Activated naive CD4-positive, alpha-beta T cell treated with Interleukin-2 at 50 U/mL for 16 hours (primary cell): Measurements from ENCODE around the gene NOP58.
A peak's percentile ranks its signal among the peaks of the same experiment; 100 is the strongest.
"Not testable (repeated sequence)": the region's sequence is repeated elsewhere in the genome, so short reads cannot be mapped to it uniquely, and the experiment has no call there.

Source experiments
- DNase-seq: peaks from one replicate; pipeline ENCODE4 v3.0.0-alpha.2; 2020

The NOP58 gene

DNA sequence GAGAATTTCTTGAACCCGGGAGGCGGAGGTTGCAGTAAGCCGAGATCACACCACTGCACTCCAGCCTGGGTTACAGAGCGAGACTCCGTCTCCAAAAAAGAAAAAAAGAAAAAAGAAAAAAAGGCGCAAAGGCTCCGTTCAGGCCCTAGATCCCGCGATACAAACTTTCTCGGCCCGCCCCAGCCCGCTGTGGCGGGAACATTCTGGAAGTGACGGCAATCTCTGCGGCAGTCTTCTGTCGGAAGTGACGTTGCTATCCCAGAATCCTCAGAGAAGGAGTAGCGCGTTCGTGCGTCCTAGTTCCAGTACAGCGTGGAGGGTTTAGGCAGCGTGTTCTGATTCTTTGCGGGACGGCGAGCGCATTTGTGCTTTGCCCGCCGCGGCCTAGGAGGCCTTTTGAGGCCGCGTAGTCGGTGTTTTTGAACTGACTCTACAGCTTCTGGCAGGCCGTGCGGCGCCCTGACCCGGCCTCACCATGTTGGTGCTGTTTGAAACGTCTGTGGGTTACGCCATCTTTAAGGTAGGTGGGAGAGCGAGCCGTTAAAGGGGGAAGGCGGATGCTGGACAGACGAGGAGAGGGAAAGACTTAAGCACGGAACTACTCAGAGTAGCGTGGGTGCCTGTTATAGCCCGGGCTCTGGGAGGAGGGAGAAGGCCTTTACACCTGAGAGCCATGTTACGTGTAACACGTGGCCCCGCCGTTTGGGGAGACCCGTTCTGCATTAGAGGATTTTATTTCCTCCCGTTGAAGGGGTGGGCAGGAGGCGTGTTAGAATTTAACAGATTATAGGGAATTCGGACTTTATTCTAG lies at the start of gene NOP58:
TSS of gene NOP58 (plus strand) at position 297 of the 811 bp plus-strand sequence. CDS start at position 476, 179 bp downstream.
- peak; percentile 91 for DNase-seq

- DNase-seq: no peak
Measured at GRCh38 chr2:202221873-202222272, 43.7 kb upstream of the NOP58 start.

GRCh38 chr2:202237787-202238233 lies 27.8 kb upstream of the NOP58 start:
- no peak for DNase-seq

DNA sequence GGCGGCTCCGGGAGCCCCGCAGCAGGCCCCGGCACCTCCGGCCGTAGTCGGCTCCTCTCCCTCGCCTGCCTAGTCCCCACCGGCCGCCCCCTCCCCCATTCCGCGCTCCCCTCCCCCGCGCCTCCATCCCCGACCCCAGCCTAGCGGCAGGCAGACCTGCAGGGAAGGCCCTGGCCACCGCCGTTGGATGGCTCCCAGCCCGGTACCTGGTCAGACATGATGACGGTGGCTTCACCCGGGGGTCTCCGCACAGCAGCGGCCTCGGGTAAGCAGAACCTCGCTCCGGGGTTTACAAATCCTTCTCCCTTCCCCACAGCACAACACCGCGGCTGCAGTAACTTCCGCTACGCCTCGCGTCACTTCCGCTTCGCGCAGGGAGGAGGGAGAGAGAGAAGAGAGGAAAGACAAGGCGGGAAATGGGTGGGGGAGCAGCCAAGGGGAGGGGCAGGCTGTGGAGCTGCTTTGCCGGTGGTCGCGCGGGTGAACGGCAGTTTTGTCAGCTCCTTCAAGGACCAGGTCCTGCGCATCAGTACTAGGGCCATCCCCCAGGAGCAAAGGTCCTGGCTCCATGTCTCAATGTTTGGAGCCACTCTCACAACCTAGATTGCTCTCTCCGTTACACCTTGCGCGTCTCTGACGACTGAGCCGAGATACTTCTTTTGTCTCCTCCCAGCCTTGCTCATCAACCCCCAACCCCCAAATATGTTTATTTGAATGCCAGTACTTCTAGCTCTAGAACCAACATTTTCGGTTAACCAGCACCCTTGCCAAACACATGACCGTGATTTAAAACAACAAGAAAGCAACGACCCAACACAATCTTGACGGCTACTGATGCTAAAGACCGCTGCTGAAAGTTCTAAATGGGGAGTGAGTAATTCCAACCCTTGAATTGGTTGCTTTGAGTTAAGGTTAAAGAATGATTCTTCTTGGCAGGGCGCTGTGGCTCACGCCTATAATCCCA lies 27.0 kb upstream of the NOP58 start, which contains the start of gene SUMO1:
TSS of gene SUMO1 (minus strand) at position 364 of the 964 bp plus-strand sequence. CDS start at position 218, 146 bp downstream.
- peak; percentile 94 for DNase-seq

DNA sequence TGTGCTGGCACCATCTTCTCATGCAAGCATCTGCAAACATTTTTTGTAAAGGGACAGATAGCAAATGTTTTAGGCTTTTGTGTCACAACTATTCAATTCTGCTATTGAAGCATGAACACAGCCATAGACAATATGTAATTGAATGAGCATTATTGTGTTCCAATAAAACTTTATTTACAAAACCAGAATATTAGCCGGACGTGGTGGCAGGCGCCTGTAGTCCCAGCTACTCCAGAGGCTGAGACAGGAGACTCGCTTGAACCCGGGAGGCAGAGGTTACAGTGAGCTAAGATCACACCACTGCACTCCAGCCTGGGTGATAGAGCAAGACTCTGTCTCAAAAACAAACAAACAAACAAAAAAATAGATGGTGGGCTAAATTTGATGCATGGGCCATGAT lies 17.9 kb upstream of the NOP58 start:
- not testable (repeated sequence) for DNase-seq

- DNase-seq: no peak
Measured at GRCh38 chr2:202249521-202250253, 15.9 kb upstream of the NOP58 start.

- no peak for DNase-seq
Measured at GRCh38 chr2:202251494-202251893, 14.1 kb upstream of the NOP58 start.

DNA sequence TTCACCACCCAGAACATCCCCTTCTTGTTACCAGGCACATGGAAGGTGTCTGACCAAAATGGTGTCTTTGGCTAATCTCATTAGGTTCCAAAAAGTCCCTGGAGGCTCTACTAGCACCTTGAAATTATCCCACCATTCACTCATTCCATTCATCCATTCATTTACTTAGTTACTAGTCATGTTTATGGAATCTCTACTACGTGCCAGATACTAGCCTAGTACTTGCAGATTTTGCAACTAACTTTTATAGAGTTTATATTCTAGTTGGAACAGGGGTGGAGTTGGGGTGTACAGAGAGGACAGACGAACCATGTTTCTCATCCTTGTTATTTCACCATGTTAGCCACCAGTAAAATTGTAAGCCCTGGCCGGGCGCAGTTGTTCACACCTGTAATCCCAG lies 4.0 kb upstream of the NOP58 start:
- DNase-seq: no peak

DNA sequence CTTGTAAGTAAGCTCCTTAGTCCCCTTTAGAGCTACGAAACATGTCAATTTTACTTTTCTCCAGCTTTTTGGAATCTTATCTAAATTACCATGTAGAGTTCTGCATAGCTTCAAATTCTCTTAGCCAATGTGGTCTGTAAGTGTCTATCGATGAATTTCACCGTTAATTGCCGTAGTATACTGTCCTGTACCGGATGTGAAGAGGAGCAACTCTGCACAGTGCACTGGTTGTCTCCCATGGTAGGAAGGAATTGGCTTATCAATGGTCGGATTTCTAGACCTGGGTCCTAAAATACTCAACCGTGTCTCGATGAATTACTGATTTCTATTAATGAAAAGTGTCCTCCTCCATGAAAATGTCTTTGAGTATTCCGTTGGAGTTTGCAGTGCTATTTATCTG lies 1.9 kb downstream of the NOP58 start:
- DNase-seq: no peak

DNA sequence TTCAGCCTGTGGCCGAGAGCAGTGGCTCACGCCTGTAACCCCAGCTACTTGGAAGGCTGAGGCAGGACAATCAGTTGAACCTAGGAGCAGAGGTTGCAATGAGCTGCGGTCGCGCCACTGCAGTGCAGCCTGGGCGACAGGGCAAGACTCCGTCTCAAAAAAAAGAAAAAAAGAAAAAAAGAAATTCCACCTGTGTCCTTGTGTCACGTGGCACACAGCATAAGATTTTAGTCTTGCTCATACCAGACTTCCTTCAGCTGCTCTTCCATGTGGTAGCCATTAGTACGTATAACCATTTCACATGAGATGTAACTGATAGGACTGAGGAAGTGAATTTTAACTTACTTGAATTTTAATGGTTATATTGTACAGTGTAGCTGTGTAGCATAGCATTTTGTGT lies 4.0 kb downstream of the NOP58 start:
- DNase-seq: no peak

DNA sequence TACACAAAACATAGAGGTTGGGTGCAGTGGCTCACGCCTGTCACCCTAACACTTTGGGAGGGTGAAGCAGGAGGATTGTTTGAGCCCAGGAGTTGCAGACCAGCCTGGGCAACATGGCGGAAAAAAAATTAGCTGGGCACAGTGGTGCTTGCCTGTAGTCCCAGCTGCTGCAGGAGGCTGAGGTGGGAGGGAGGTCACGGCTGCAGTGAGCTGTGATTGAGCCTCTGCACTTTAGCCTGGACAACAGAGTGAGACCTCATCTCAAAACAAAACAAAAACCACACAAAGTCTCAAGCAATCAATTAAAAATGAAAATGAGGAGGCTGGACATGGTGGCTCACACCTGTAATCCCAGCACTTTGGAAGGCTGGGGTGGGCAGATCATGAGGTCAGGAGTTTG lies 4.9 kb downstream of the NOP58 start:
- no peak for DNase-seq

GRCh38 chr2:202276078-202276720 lies 10.6 kb downstream of the NOP58 start:
- DNase-seq: peak; percentile 27

GRCh38 chr2:202278036-202278760 lies 12.6 kb downstream of the NOP58 start:
- DNase-seq: no peak

DNA sequence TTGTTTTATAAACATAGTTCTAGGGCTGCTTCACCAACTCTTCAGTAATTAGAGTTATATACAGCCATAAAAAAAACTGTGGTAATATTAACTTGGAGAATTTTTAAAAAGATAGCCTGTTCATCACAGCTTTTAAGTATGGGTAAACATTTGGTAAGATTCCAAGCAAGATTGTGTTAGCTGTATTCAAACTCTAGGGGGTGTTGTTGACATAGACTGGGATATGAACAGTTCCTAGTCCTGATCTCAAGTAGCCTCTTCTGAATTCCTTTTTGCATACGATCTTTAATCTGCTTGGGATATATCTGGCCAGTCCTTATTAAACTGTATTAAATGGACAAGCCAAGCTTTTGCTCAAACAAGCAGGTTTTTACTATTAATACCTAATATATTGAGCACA lies 13.4 kb downstream of the NOP58 start:
- DNase-seq: no peak

GRCh38 chr2:202286595-202286994 lies 21.0 kb downstream of the NOP58 start:
- no peak for DNase-seq

GRCh38 chr2:202289394-202290204 lies 24.0 kb downstream of the NOP58 start:
- DNase-seq: no peak

DNA sequence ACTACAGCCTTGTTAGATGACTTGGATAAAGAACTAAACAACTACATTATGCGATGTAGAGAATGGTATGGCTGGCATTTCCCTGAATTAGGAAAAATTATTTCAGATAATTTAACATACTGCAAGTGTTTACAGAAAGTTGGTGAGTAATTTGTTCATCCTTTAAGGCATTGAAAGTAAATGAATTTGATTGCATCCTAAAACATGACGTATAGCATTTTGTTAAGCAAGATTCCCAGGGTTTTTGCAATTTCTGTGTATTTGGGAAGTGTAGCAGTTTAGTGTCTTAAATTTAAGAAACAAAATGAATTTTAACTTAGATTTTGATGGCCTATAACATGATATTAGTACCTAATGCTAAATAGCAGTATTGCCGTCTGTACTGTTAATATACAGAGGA lies 24.8 kb downstream of the NOP58 start:
- DNase-seq: no peak

GRCh38 chr2:202290970-202291369 lies 25.4 kb downstream of the NOP58 start:
- DNase-seq: no peak

GRCh38 chr2:202299712-202300111 lies 34.1 kb downstream of the NOP58 start:
- DNase-seq: no peak

DNA sequence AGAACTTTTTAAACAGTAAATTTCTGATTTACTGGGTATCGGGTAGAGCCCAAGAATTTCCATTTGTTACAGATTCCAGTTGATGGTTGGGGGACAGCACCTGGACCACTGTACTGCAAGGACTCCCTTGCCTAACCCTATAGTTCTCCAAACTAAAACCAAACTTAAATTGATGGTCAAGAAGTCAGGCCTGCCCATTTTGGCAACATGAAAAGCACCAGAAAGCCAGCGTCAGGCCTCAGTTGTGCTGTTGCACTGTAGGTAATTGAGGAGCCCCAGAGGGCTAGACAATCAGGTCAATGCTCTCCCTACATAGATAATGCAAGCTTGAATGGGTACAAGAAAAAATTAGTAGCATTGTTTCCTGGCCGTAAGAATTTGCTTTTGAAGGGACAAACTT lies 40.5 kb downstream of the NOP58 start:
- DNase-seq: no peak

DNA sequence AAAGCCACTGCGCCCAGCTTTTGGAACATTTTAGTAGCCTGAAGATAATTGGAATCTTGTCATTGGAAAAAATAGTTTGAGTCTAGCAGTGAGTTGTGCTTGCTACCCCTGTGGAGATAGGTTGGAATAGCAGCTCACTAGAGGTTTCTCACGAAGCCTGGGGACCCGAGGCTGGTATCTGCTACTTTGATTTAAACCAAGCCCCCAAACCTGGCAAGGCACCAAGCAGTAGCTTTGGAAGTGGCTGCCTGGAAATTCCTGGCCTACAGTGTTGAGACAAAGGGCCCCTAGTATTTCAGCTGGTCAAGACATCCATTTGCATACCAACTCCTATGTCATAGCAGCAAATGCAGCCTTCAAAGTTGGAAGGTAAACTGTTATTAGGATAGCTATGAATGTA lies 42.1 kb downstream of the NOP58 start:
- DNase-seq: no peak
